Upper lobe of right lung (tissue), 1 donor: ENCODE measurements around the gene OR2AE1. TPM values are rescaled to one million over a fixed set of nuclear protein-coding genes. Genes with fewer than 3 reads are reported as not detected.

Source experiments
- ATAC-seq: fragments of 200-7000 bp; cut with Tn5 transposase; one replicate; pipeline ENCODE4 v1.9.1; 2020; ENCODE audit warnings: mild to moderate bottlenecking, moderate library complexity
- DNase-seq: peaks from one replicate; pipeline ENCODE4 v3.0.0-alpha.2; 2020
- H3K27ac ChIP-seq: fragments of 200-600 bp; one replicate; pipeline ENCODE4 v1.8.0; 2022
- H3K27me3 ChIP-seq: fragments of 200-600 bp; one replicate; pipeline ENCODE4 v1.8.0; 2022; ENCODE audit warnings: mild to moderate bottlenecking
- H3K36me3 ChIP-seq: fragments of 200-600 bp; one replicate; pipeline ENCODE4 v1.8.0; 2022
- H3K4me1 ChIP-seq: fragments of 200-600 bp; one replicate; pipeline ENCODE4 v1.8.0; 2022
- H3K4me3 ChIP-seq: fragments of 200-600 bp; one replicate; pipeline ENCODE4 v1.8.0; 2022; ENCODE audit warnings: mild to moderate bottlenecking
- H3K9me3 ChIP-seq: fragments of 200-600 bp; one replicate; pipeline ENCODE4 v1.8.0; 2022
- CTCF ChIP-seq: fragments of 200-600 bp; IDR thresholded peaks from one replicate; pipeline ENCODE4 v1.8.0; 2022; ENCODE audit warnings: antibody characterized with exemption
- intact Hi-C: fragments of 100-400 bp; cut with DNase I; formaldehyde crosslinking; loops from one replicate; pipeline ENCODE4 v1.11.0; 2022
- total RNA-seq: library from RNA; stranded (reverse); fragmentation: NEBNext Ultra II Directional; extraction: Animal tissue kit (Norgen Biotek cat#: 25700); gene quantifications from one replicate; pipeline ENCODE4 v1.2.1, GENCODE V29; 2021
- donor health status: DM: no; HTN: yes; CAD: no; lungs with severe emphysema.

The OR2AE1 gene
- total RNA-seq, 1 donor from 2014 or later = not detected

DNA sequence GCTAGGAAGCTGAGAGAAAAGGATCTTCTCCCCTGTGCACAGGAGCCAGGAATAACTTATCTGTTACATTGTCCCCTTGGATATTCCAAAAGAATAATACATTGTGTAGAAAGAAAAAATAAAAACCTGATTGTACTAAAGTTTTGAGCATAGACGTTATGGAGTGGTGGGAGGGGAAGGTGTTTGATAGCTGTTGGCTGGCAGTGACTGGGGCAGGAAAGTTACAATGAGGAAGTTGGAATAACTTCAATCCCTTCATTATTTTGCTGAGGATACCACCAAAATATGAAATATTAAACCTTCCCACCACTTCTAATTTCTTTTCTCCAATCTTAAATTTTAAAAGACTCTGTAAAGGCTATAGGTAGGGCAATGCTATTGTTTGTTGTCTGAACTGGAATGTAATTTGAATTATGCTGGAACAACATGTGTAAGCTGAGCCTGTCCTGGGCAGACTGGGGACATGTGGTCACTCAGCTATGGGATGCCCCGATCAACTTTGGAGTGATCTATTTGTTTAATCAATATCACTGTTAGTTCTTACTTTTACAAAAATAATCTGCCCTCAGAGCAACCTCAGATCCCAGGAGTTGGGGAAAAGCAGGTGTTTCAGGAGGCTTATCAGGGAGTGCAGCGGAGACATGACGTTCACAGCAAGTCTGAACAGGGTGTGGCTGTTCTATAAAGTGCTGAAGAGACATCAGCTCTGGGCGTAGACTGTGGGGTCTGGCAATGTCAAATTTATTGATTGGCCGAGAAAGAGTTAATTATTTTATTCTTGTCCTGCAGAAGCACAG is 28.2 kb downstream of the OR2AE1 start:
- no peak overlapping the region for H3K4me3 ChIP-seq
- no peak overlapping the region for H3K27ac ChIP-seq
- H3K27me3 ChIP-seq = no peaks in the 10 kb centered on the region
- no peak for TF ChIP-seq CTCF
- no peaks in the 10 kb centered on the region for H3K4me1 ChIP-seq
- DNase-seq (no peak), ATAC-seq (no peak)
- H3K9me3 ChIP-seq = no peaks in the 10 kb centered on the region
- H3K36me3 ChIP-seq = no peaks in the 10 kb centered on the region
- intact Hi-C loops = no loop called here

GRCh38 chr7:99844328-99844727 is 32.5 kb downstream of the OR2AE1 start:
- no peaks in the 10 kb centered on the region for H3K36me3 ChIP-seq
- peak; percentile 78 for ATAC-seq
- H3K9me3 ChIP-seq = no peaks in the 10 kb centered on the region
- DNase-seq = no peak
- no peak overlapping the region for H3K4me3 ChIP-seq
- no peaks in the 10 kb centered on the region for H3K4me1 ChIP-seq
- H3K27ac ChIP-seq = no peak overlapping the region
- intact Hi-C loops = no loop called here
- TF ChIP-seq CTCF = no peak
- H3K27me3 ChIP-seq = no peaks in the 10 kb centered on the region

DNA sequence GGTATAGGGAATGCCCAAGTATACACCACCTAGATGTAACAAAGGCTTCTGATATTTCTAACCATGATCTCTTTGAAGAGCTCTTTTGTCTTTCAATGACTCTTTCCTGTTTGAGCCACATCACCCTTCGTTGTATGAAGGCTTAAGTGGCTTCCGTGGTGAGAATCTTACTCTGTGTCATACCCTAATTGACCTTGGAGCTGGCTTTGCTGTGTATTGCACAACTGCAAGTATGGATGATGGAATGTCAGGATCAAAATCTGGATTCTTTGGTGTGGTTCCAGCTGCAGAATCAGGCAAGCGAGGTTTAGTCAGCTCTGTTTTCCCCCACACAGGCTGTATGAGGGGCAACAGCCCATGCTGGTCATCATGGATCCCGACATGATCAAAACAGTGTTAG is 33.0 kb downstream of the OR2AE1 start:
- DNase-seq (no peak), ATAC-seq (no peak)
- Histone ChIP-seq H3K27ac (no peak overlapping the region), H3K9me3 (no peaks in the 10 kb centered on the region), H3K4me1 (no peaks in the 10 kb centered on the region), H3K27me3 (no peaks in the 10 kb centered on the region), H3K4me3 (no peak overlapping the region), H3K36me3 (no peaks in the 10 kb centered on the region)
- intact Hi-C loops = no loop called here
- no peak for TF ChIP-seq CTCF

- ATAC-seq (no peak), DNase-seq (no peak)
- H3K27me3 ChIP-seq = no peaks in the 10 kb centered on the region
- H3K27ac ChIP-seq = no peak overlapping the region
- no peaks in the 10 kb centered on the region for H3K36me3 ChIP-seq
- TF ChIP-seq CTCF = no peak
- intact Hi-C loops = no loop called here
- H3K4me3 ChIP-seq = no peak overlapping the region
- H3K9me3 ChIP-seq = no peaks in the 10 kb centered on the region
- no peaks in the 10 kb centered on the region for H3K4me1 ChIP-seq
Observed at GRCh38 chr7:99842926-99843325, 33.9 kb downstream of the OR2AE1 start.

DNA sequence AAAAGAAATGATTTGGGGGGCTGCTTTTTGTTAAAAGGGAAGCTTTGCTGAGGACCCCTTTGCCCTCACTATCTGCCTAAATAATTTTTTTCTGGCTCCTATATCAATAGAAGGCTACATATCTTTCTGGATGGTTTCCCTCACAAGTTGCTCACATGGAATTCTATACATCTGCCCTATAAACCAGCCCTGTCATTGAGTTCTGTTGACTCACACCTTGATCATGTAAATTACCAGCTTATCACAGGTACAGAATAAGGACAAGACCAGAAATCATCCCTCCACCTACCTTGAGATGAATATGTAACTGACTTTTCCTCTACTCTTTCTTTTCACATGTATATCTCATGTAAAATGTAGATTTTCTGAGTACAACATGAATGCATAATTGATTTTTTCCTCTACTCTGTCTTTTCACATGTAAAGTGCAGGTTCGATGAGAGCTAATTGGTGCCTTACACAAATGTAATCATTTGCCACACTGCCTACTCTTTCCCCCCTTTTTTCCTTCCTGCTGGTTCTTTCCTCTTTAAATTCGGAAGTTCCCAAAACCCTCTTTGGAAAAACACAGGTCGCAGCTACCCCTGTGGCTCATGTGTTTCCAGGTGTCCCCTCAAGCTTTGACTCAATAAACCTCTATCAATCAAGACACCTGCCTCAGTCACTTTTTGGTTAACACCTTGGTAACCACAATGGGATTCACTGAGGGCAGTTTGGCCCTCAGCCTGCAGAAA is 36.5 kb downstream of the OR2AE1 start:
- Histone ChIP-seq H3K4me3 (no peak overlapping the region), H3K27ac (no peak overlapping the region), H3K36me3 (no peaks in the 10 kb centered on the region), H3K27me3 (no peaks in the 10 kb centered on the region), H3K9me3 (no peaks in the 10 kb centered on the region), H3K4me1 (peaks cover 5% of the 10 kb centered on the region)
- no peak for ATAC-seq
- intact Hi-C loops = no loop called here
- TF ChIP-seq CTCF = no peak
- no peak for DNase-seq
